Stimulated activated CD4-positive, alpha-beta T cell treated with anti-CD3 and anti-CD28 coated beads, Interleukin-2, amount 100 ng/mL, for 48 hours (primary cell): Measurements from ENCODE around the gene CUBN.
A peak's percentile ranks its signal among the peaks of the same experiment; 100 is the strongest.
"Not testable (repeated sequence)": the region's sequence is repeated elsewhere in the genome, so short reads cannot be mapped to it uniquely, and the experiment has no call there.

Experiments
- DNase-seq, 2 donors: peaks; one replicate each; pipeline ENCODE4 v3.0.0-alpha.2; 2020

The CUBN gene

GRCh38 chr10:16853201-16853600 lies 276.4 kb downstream of the CUBN start:
- no peak for DNase-seq

GRCh38 chr10:16852624-16853023 lies 277.0 kb downstream of the CUBN start:
- no peak for DNase-seq

- no peak for DNase-seq
Measured at GRCh38 chr10:16848562-16849154, 281.0 kb downstream of the CUBN start.

- no peak for DNase-seq
Measured at GRCh38 chr10:16847644-16848043, 282.0 kb downstream of the CUBN start.

- DNase-seq: no peak
Measured at GRCh38 chr10:16845248-16845647, 284.4 kb downstream of the CUBN start.

GRCh38 chr10:16843252-16843870 lies 286.2 kb downstream of the CUBN start:
- no peak for DNase-seq

- no peak for DNase-seq
Measured at GRCh38 chr10:16835228-16835627, 294.4 kb downstream of the CUBN start.

GRCh38 chr10:16832351-16833080 lies 297.1 kb downstream of the CUBN start:
- DNase-seq: no peak

GRCh38 chr10:16828701-16829175 lies 300.9 kb downstream of the CUBN start:
- DNase-seq: no peak

GRCh38 chr10:16828114-16828568 lies 301.5 kb downstream of the CUBN start:
- peak; percentile 62 to 63 for DNase-seq

- DNase-seq: not testable (repeated sequence)
Measured at GRCh38 chr10:16827474-16827873, 302.1 kb downstream of the CUBN start.

GRCh38 chr10:16822726-16823360 lies 306.8 kb downstream of the CUBN start:
- DNase-seq: no peak

- no peak for DNase-seq
Measured at GRCh38 chr10:16822027-16822426, 307.6 kb downstream of the CUBN start.

- no peak for DNase-seq
Measured at GRCh38 chr10:16820421-16820820, 309.2 kb downstream of the CUBN start.

GRCh38 chr10:16820018-16820417 lies 309.6 kb downstream of the CUBN start:
- no peak for DNase-seq

GRCh38 chr10:16819436-16819835 lies 310.2 kb downstream of the CUBN start:
- DNase-seq: no peak

- DNase-seq: no peak
Measured at GRCh38 chr10:16819026-16819425, 310.6 kb downstream of the CUBN start.

GRCh38 chr10:16817125-16818019 lies 312.2 kb downstream of the CUBN start, which contains the start of gene RSU1:
RSU1 (minus strand) TSS chr10:16817424; CDS start chr10:16817081, 343 bp downstream.
- peak; percentile 99 for DNase-seq

GRCh38 chr10:16816830-16817124 lies 312.8 kb downstream of the CUBN start:
- DNase-seq: no peak

GRCh38 chr10:16816171-16816570 lies 313.4 kb downstream of the CUBN start:
- DNase-seq: no peak

- DNase-seq: no peak
Measured at GRCh38 chr10:16814012-16814411, 315.6 kb downstream of the CUBN start.

GRCh38 chr10:16812676-16813075 lies 316.9 kb downstream of the CUBN start:
- no peak for DNase-seq

GRCh38 chr10:16811765-16812164 lies 317.8 kb downstream of the CUBN start:
- DNase-seq: no peak
